Natural killer cell (primary cell): ENCODE data around the gene RAD51. TPM values are rescaled to one million over a fixed set of nuclear protein-coding genes. Genes with fewer than 3 reads are reported as not detected.

Experiments
- ATAC-seq, 3 donors: fragments of 150-1000 bp in 2 of 3; fragments of 200-7000 bp in 1 of 3; cut with Tn5 transposase; 1 replicate in 1 of 3; 2 replicates in 2 of 3; pipeline ENCODE4 v1.10.0; 2021; ENCODE audit warnings: mild to moderate bottlenecking in 2 of 3, moderate library complexity in 2 of 3
- DNase-seq, 2 donors: peaks; one replicate each; pipeline versions ENCODE4 v3.0.0 to v3.0.0-alpha.2; 2013 to 2021; ENCODE audit warnings: mixed read lengths in 1 of 2
- H3K27ac ChIP-seq: one replicate; pipeline ENCODE4 v1.5.1; 2013; ENCODE audit warnings: mild to moderate bottlenecking, low read length
- H3K27me3 ChIP-seq: one replicate; pipeline ENCODE4 v1.6.1; 2013; ENCODE audit warnings: low read length; ENCODE audit not compliant: control insufficient read depth, insufficient read depth
- H3K36me3 ChIP-seq: one replicate; pipeline ENCODE4 v1.6.1; 2013; ENCODE audit warnings: low read length; ENCODE audit not compliant: control insufficient read depth, insufficient read depth
- H3K4me1 ChIP-seq: one replicate; pipeline ENCODE4 v1.6.1; 2013; ENCODE audit warnings: low read length; ENCODE audit not compliant: control insufficient read depth, insufficient read depth
- H3K4me3 ChIP-seq: one replicate; pipeline ENCODE4 v1.5.1; 2013; ENCODE audit warnings: low read length
- H3K9me3 ChIP-seq: one replicate; pipeline ENCODE4 v1.6.1; 2013; ENCODE audit warnings: low read length; ENCODE audit not compliant: control insufficient read depth, insufficient read depth
- H3K27ac Mint-ChIP-seq, 2 donors: one replicate each; pipeline ENCODE4 v1.8.0; 2022; ENCODE audit warnings: mild to moderate bottlenecking in 2 of 2, mixed read lengths in 2 of 2, moderate library complexity in 1 of 2
- H3K27me3 Mint-ChIP-seq, 2 donors: one replicate each; pipeline ENCODE4 v1.8.0; 2022; ENCODE audit warnings: low read depth in 2 of 2, mixed read lengths in 2 of 2
- H3K36me3 Mint-ChIP-seq: one replicate; pipeline ENCODE4 v1.8.0; 2022; ENCODE audit warnings: mixed read lengths
- H3K4me1 Mint-ChIP-seq, 2 donors: one replicate each; pipeline ENCODE4 v1.8.0; 2022; ENCODE audit warnings: mixed read lengths in 2 of 2
- H3K4me3 Mint-ChIP-seq: one replicate; pipeline ENCODE4 v1.8.0; 2022; ENCODE audit warnings: mild to moderate bottlenecking, moderate library complexity, mixed read lengths
- H3K9me3 Mint-ChIP-seq, 2 donors: one replicate each; pipeline ENCODE4 v1.8.0; 2022; ENCODE audit warnings: mixed read lengths in 2 of 2
- CTCF ChIP-seq: fragments of 200-600 bp; IDR thresholded peaks from one replicate; pipeline ENCODE4 v1.8.0; 2022; ENCODE audit warnings: antibody characterized with exemption
- WGBS: methylation state at CpG from one replicate; pipeline ENCODE4 v1.1.7; 2013; ENCODE audit warnings: missing lambda C conversion rate; ENCODE audit not compliant: insufficient coverage; 5-methylcytosine and 5-hydroxymethylcytosine counted together
- intact Hi-C: fragments of 100-400 bp; cut with micrococcal nuclease; formaldehyde crosslinking; loops from one replicate; pipeline ENCODE4 v1.14.2; 2022
- total RNA-seq, 4 donors: library from RNA; stranded (reverse); fragments of 120-200 nt in 1 of 4; gene quantifications; one replicate each; pipeline versions ENCODE4 v1.2.3 to v1.2.4, GENCODE V29; 2013 to 2022

Gene RAD51
- total RNA-seq, 3 donors from 2014 or later (not counting 1 experiment from before 2014, with no cell fraction given): 1.2 to 5.0 (median 4.0) TPM

GRCh38 chr15:40737048-40737447, 42.1 kb downstream of the RAD51 start:
- Mint-ChIP-seq H3K4me3 (no peak overlapping the region), H3K4me1 (no peaks in the 10 kb centered on the region), H3K36me3 (no peaks in the 10 kb centered on the region), H3K27me3 (no peaks in the 10 kb centered on the region), H3K27ac (no peak overlapping the region), H3K9me3 (no peaks in the 10 kb centered on the region)
- peaks cover 59% of the 10 kb centered on the region for H3K36me3 ChIP-seq
- H3K27me3 ChIP-seq: no peaks in the 10 kb centered on the region
- intact Hi-C loops: no loop called here
- peaks cover under 1% of the 10 kb centered on the region for H3K4me1 ChIP-seq
- WGBS: 98% methylated on average over 3 of the region's 3 CpGs
- TF ChIP-seq CTCF: no peak
- H3K9me3 ChIP-seq: no peaks in the 10 kb centered on the region
- DNase-seq (no peak), ATAC-seq (no peak)
- no peak overlapping the region for H3K27ac ChIP-seq
- no peak overlapping the region for H3K4me3 ChIP-seq

DNA sequence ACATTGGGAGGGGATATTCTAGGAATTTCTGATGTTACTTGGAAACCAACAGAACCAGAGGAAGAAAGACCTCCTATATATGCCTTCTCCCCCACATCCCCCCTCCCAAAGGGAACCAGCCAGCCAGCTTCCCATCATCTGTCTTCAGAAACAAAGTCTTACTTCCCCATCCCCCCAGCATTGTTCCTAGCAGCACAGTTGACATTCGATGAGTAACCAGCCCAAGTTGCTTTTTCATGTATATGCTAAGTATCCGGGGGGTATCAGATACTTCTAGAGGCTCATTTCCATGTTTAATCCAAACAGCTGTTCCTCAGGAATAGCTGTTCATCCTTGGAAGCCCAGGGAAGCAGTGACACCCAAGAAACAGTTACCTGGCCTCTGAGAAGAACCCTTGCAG, 44.1 kb downstream of the RAD51 start:
- no peaks in the 10 kb centered on the region for H3K9me3 ChIP-seq
- no peak for DNase-seq
- intact Hi-C loops: no loop called here
- H3K4me3 Mint-ChIP-seq: no peak overlapping the region
- 96% methylated on average over 2 of the region's 2 CpGs for WGBS
- peaks cover 20% of the 10 kb centered on the region for H3K4me1 ChIP-seq
- ATAC-seq: no peak
- no peak overlapping the region for H3K4me3 ChIP-seq
- H3K4me1 Mint-ChIP-seq: peaks cover 16% of the 10 kb centered on the region in 2 donors
- H3K27me3 ChIP-seq: no peaks in the 10 kb centered on the region
- peaks cover 64% of the 10 kb centered on the region for H3K36me3 ChIP-seq
- H3K36me3 Mint-ChIP-seq: no peaks in the 10 kb centered on the region
- no peak overlapping the region for H3K27ac ChIP-seq
- no peak for TF ChIP-seq CTCF
- H3K27me3 Mint-ChIP-seq: no peaks in the 10 kb centered on the region
- H3K9me3 Mint-ChIP-seq: no peaks in the 10 kb centered on the region
- no peak overlapping the region for H3K27ac Mint-ChIP-seq

- Mint-ChIP-seq H3K4me3 (no peak overlapping the region), H3K4me1 (peaks cover 24% of the 10 kb centered on the region in 2 donors), H3K36me3 (no peaks in the 10 kb centered on the region), H3K9me3 (no peaks in the 10 kb centered on the region), H3K27me3 (no peaks in the 10 kb centered on the region), H3K27ac (no peak overlapping the region)
- Histone ChIP-seq H3K4me3 (no peak overlapping the region), H3K27me3 (no peaks in the 10 kb centered on the region), H3K27ac (no peak overlapping the region), H3K36me3 (peaks cover 62% of the 10 kb centered on the region), H3K9me3 (no peaks in the 10 kb centered on the region), H3K4me1 (peaks cover 28% of the 10 kb centered on the region)
- no peak for TF ChIP-seq CTCF
- no peak for DNase-seq
- intact Hi-C loops: loop anchor here (5.0 kb wide), 1 partner anchor 38 kb away; no protein-coding TSS in a partner anchor
- ATAC-seq: no peak
- 92% methylated on average over 2 of the region's 2 CpGs for WGBS
These were observed 44.9 kb downstream of the RAD51 start for GRCh38 chr15:40739854-40740253.

DNA sequence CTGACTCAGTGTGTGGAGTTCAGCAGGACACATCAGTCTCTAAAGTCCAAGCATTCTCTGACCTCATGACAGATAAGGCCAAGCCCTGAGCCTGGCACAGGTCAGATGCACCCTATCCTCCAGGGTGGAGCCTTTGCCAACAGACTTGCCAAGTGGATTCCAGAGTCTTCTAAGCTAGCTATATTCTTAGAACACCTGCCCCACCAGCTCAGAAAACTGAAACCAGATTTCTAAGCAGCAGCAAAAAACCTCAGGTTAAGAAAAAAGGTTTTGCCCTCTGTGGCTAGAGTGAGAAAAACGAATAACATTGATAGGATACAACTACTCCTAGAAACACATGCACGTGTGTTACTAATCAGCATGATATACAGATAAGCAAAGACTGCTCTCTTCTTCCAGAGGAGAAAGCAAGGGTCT, 48.5 kb downstream of the RAD51 start:
- DNase-seq: no peak
- H3K27me3 Mint-ChIP-seq: no peaks in the 10 kb centered on the region
- Histone ChIP-seq H3K36me3 (peaks cover 43% of the 10 kb centered on the region), H3K4me3 (no peak overlapping the region), H3K27ac (peak overlapping the region; percentile 75), H3K27me3 (no peaks in the 10 kb centered on the region), H3K9me3 (no peaks in the 10 kb centered on the region), H3K4me1 (peaks cover 55% of the 10 kb centered on the region)
- intact Hi-C loops: loop anchor here (5.0 kb wide), 1 partner anchor 41 kb away; no protein-coding TSS in a partner anchor
- H3K4me1 Mint-ChIP-seq: peaks cover 55 to 58% of the 10 kb centered on the region in 2 donors
- H3K9me3 Mint-ChIP-seq: no peaks in the 10 kb centered on the region
- H3K27ac Mint-ChIP-seq: peak overlapping the region; percentile 94 to 96
- peak overlapping the region; percentile 80 for H3K4me3 Mint-ChIP-seq
- no peak for TF ChIP-seq CTCF
- WGBS: 41% methylated on average over 2 of the region's 2 CpGs
- peak in 1 of 3 donors; percentile 48 for ATAC-seq
- no peaks in the 10 kb centered on the region for H3K36me3 Mint-ChIP-seq
